Esophagus squamous epithelium (tissue), 5 donors: ENCODE data around the gene ZFP91. TPM values are rescaled to one million over a fixed set of nuclear protein-coding genes. Genes with fewer than 3 reads are reported as not detected.
A peak's percentile ranks its signal among the peaks of the same experiment; 100 is the strongest.

ENCODE experiments used
- DNase-seq: peaks from one replicate; lab custom pipeline; 2025; lab: John Stamatoyannopoulos, UW
- H3K27ac ChIP-seq, 4 donors: fragments of 200-600 bp; sonication (generic); one replicate each; pipeline ENCODE4 v1.5.1; 2016 to 2019; ENCODE audit warnings: mild to moderate bottlenecking in 1 of 4
- H3K27me3 ChIP-seq, 4 donors: fragments of 200-600 bp; sonication (generic); 1 replicate in 3 of 4; 2 replicates in 1 of 4; pipeline versions ENCODE4 v1.5.1 to v1.6.0; 2017 to 2021; ENCODE audit warnings: antibody characterized with exemption in 1 of 4
- H3K36me3 ChIP-seq, 3 donors: fragments of 200-600 bp; sonication (generic); one replicate each; pipeline ENCODE4 v1.5.1; 2016 to 2019
- H3K4me1 ChIP-seq, 3 donors: fragments of 200-600 bp; sonication (generic); one replicate each; pipeline ENCODE4 v1.5.1; 2017 to 2019
- H3K4me3 ChIP-seq, 4 donors: fragments of 200-600 bp; sonication (generic); 1 replicate in 3 of 4; 2 replicates in 1 of 4; pipeline ENCODE4 v1.5.1; 2016 to 2019; ENCODE audit warnings: mild to moderate bottlenecking in 2 of 4, moderate library complexity in 1 of 4
- H3K9me3 ChIP-seq, 3 donors: fragments of 200-600 bp; sonication (generic); one replicate each; pipeline ENCODE4 v1.5.1; 2016 to 2019
- CTCF ChIP-seq, 6 experiments: fragments of 450-650 bp in 4 of 6; fragments of 200-600 bp in 2 of 6; sonication (generic) in 2 of 6; IDR thresholded peaks; one replicate each; pipeline ENCODE4 v1.5.1; 2016 to 2019; ENCODE audit warnings: antibody characterized with exemption in 6 of 6, mild to moderate bottlenecking in 4 of 6, moderate library complexity in 4 of 6
- POLR2A ChIP-seq, 4 donors: fragments of 450-650 bp; IDR thresholded peaks; one replicate each; pipeline ENCODE4 v1.6.1; 2017; ENCODE audit warnings: antibody characterized with exemption in 4 of 4, mild to moderate bottlenecking in 4 of 4, moderate library complexity in 3 of 4
- WGBS, 2 donors: methylation state at CpG; one replicate each; pipeline ENCODE4 v1.1.5; 2018; 5-methylcytosine and 5-hydroxymethylcytosine counted together
- intact Hi-C: fragments of 100-400 bp; cut with DNase I; formaldehyde crosslinking; loops from one replicate; pipeline ENCODE4 v1.15.0; 2022
- total RNA-seq, 4 donors: library from RNA; depleted of rRNA; stranded (reverse); fragments of >200 nt; gene quantifications; one replicate each; pipeline ENCODE4 v1.1.0, GENCODE V29; 2016
- donor health status: DM: yes; HTN: yes; CAD: no.

The ZFP91 gene
- 10 to 100 TPM; 26.6 to 48.6 (median 40.5) TPM for total RNA-seq

- Histone ChIP-seq H3K4me1 (peaks cover 9 to 77% (median 63%) of the 10 kb centered on the region in 3 donors), H3K9me3 (no peaks in the 10 kb centered on the region), H3K27ac (peak within 1 kb of the TSS; percentile 95 to 100 (median 100)), H3K27me3 (no peaks in the 10 kb centered on the region), H3K36me3 (no peaks in the 10 kb centered on the region), H3K4me3 (peak within 1 kb of the TSS; percentile 95 to 98 (median 96))
- peak; percentile 94 for DNase-seq
- TF ChIP-seq POLR2A (IDR thresholded peaks at IDR 0.05) (peak in 3 of 4 donors; percentile 48 to 79 (median 75)), CTCF (IDR thresholded peaks at IDR 0.05) (peak in 1 of 6 experiments; percentile 15)
- WGBS, 2 donors: 0 to 1% methylated on average over 18 to 25 of the region's 51 CpGs
- intact Hi-C loops: no loop called here
Measured at GRCh38 chr11:58578635-58579191, at the start of gene ZFP91. ZFP91 (plus strand) TSS chr11:58579063; CDS start chr11:58579282, 219 bp downstream.

- no peaks in the 10 kb centered on the region for H3K9me3 ChIP-seq
- intact Hi-C loops: no loop called here
- WGBS, 2 donors: 67% methylated on average over 2 of the region's 3 CpGs; no CpG with 5 or more reads in 1 of the 2 donors
- TF ChIP-seq CTCF (IDR thresholded peaks at IDR 0.05) (no peak), POLR2A (IDR thresholded peaks at IDR 0.05) (no peak)
- no peak overlapping the region for H3K27ac ChIP-seq
- no peak for DNase-seq
- peaks cover 0 to 55% (median 0%) of the 10 kb centered on the region in 3 donors for H3K36me3 ChIP-seq
- H3K4me1 ChIP-seq: no peaks in the 10 kb centered on the region
- H3K4me3 ChIP-seq: no peak overlapping the region
- no peaks in the 10 kb centered on the region for H3K27me3 ChIP-seq
Measured at GRCh38 chr11:58530236-58530635, 48.6 kb upstream of the ZFP91 start.

- Histone ChIP-seq H3K9me3 (no peaks in the 10 kb centered on the region), H3K36me3 (peaks cover 0 to 54% (median 0%) of the 10 kb centered on the region in 3 donors), H3K27ac (no peak overlapping the region), H3K4me3 (no peak overlapping the region), H3K27me3 (no peaks in the 10 kb centered on the region), H3K4me1 (no peaks in the 10 kb centered on the region)
- no peak for DNase-seq
- no peak for TF ChIP-seq CTCF (IDR thresholded peaks at IDR 0.05)
- intact Hi-C loops: no loop called here
- no CpG with 5 or more reads among the region's 25 CpGs for WGBS, 2 donors
Measured at GRCh38 chr11:58531865-58532341, 47.0 kb upstream of the ZFP91 start.

GRCh38 chr11:58546841-58547240 is 32.0 kb upstream of the ZFP91 start:
- 53 to 64% methylated on average over 1 of the region's 1 CpG for WGBS, 2 donors
- TF ChIP-seq CTCF (IDR thresholded peaks at IDR 0.05) (no peak), POLR2A (IDR thresholded peaks at IDR 0.05) (no peak)
- no peak for DNase-seq
- no peaks in the 10 kb centered on the region for H3K9me3 ChIP-seq
- H3K4me3 ChIP-seq: no peak overlapping the region
- no peaks in the 10 kb centered on the region for H3K27me3 ChIP-seq
- no peak overlapping the region for H3K27ac ChIP-seq
- H3K36me3 ChIP-seq: peaks cover 0 to 89% (median 3%) of the 10 kb centered on the region in 3 donors
- intact Hi-C loops: no loop called here
- H3K4me1 ChIP-seq: no peaks in the 10 kb centered on the region

GRCh38 chr11:58549644-58550043 is 29.2 kb upstream of the ZFP91 start:
- Histone ChIP-seq H3K27ac (no peak overlapping the region), H3K9me3 (no peaks in the 10 kb centered on the region), H3K27me3 (no peaks in the 10 kb centered on the region), H3K4me1 (no peaks in the 10 kb centered on the region), H3K4me3 (no peak overlapping the region), H3K36me3 (peaks cover 0 to 98% (median 12%) of the 10 kb centered on the region in 3 donors)
- 91% methylated on average over 7 of the region's 7 CpGs for whole genome bisulfite sequencing, 2 donors
- no peak for TF ChIP-seq CTCF (IDR thresholded peaks at IDR 0.05)
- TF ChIP-seq POLR2A (IDR thresholded peaks at IDR 0.05): no peak
- intact Hi-C loops: no loop called here
- no peak for DNase-seq
